CD14-positive monocyte (primary cell): Measurements from ENCODE around the gene KLHDC10. TPM values are rescaled to one million over a fixed set of nuclear protein-coding genes. Genes with fewer than 3 reads are reported as not detected.

Source experiments
- DNase-seq, 3 donors: peaks; one replicate each; pipeline ENCODE4 v3.0.0-alpha.2; 2011 to 2022
- H2AFZ ChIP-seq: 2 replicates; pipeline ENCODE4 v1.6.0; 2012; ENCODE audit warnings: mild to moderate bottlenecking, low read depth, low read length, inconsistent platforms; ENCODE audit not compliant: insufficient read depth, poor library complexity, severe bottlenecking
- H3K27ac ChIP-seq, 2 donors: 1 replicate in 1 of 2; 2 replicates in 1 of 2; pipeline ENCODE4 v1.5.1; 2012 to 2013; ENCODE audit warnings: low read length in 2 of 2, control low read depth in 1 of 2, inconsistent platforms in 1 of 2, low read depth in 1 of 2, mild to moderate bottlenecking in 1 of 2
- H3K27me3 ChIP-seq, 2 donors: one replicate each; pipeline versions ENCODE4 v1.6.0 to v1.6.1; 2011 to 2013; ENCODE audit warnings: low read length in 2 of 2; ENCODE audit not compliant: control insufficient read depth in 2 of 2, insufficient read depth in 2 of 2
- H3K36me3 ChIP-seq, 2 donors: replicated peaks in 1 of 2; 1 replicate in 1 of 2; 2 replicates in 1 of 2; pipeline versions ENCODE4 v1.5.1 to v1.6.1; 2012 to 2013; ENCODE audit warnings: low read length in 2 of 2, control low read depth in 1 of 2, inconsistent platforms in 1 of 2, mild to moderate bottlenecking in 1 of 2; ENCODE audit not compliant: insufficient read depth in 2 of 2, control insufficient read depth in 1 of 2
- H3K4me1 ChIP-seq, 2 donors: 1 replicate in 1 of 2; 2 replicates in 1 of 2; pipeline versions ENCODE4 v1.5.1 to v1.6.1; 2012 to 2013; ENCODE audit warnings: low read length in 2 of 2, control low read depth in 1 of 2, inconsistent platforms in 1 of 2, mild to moderate bottlenecking in 1 of 2, moderate library complexity in 1 of 2; ENCODE audit not compliant: insufficient read depth in 2 of 2, control insufficient read depth in 1 of 2
- H3K4me2 ChIP-seq: replicated peaks from 2 replicates; pipeline ENCODE3; 2012; ENCODE audit warnings: low read length, moderate library complexity, mild to moderate bottlenecking; ENCODE audit not compliant: poor library complexity, severe bottlenecking; ENCODE audit errors: extremely low read depth
- H3K4me3 ChIP-seq, 3 experiments: fragments of 200-600 bp in 1 of 3; sonication (generic) in 1 of 3; replicated peaks in 1 of 3; 1 replicate in 2 of 3; 2 replicates in 1 of 3; pipeline ENCODE4 v1.5.1; 2011 to 2013; ENCODE audit warnings: low read length in 3 of 3, mild to moderate bottlenecking in 3 of 3, control low read depth in 2 of 3, low read depth in 2 of 3, inconsistent platforms in 1 of 3, moderate library complexity in 1 of 3
- H3K79me2 ChIP-seq: 2 replicates; pipeline ENCODE4 v1.6.0; 2012; ENCODE audit warnings: mild to moderate bottlenecking, control low read depth, inconsistent platforms, low read length, moderate library complexity; ENCODE audit not compliant: insufficient read depth
- H3K9ac ChIP-seq: 2 replicates; pipeline ENCODE4 v1.6.0; 2017; ENCODE audit warnings: low read length, mild to moderate bottlenecking; ENCODE audit not compliant: insufficient read depth, poor library complexity, severe bottlenecking
- H3K9me3 ChIP-seq, 2 donors: replicated peaks in 1 of 2; 1 replicate in 1 of 2; 2 replicates in 1 of 2; pipeline versions ENCODE4 v1.5.1 to v1.6.1; 2012 to 2013; ENCODE audit warnings: low read length in 2 of 2, control low read depth in 1 of 2; ENCODE audit not compliant: control insufficient read depth in 1 of 2, insufficient read depth in 1 of 2
- H4K20me1 ChIP-seq: 2 replicates; pipeline ENCODE4 v1.6.0; 2012; ENCODE audit warnings: mild to moderate bottlenecking, low read length, control low read depth, moderate library complexity; ENCODE audit not compliant: insufficient read depth
- H3K27ac Mint-ChIP-seq, 7 donors: one replicate each; pipeline ENCODE4 v1.8.0; 2020; ENCODE audit warnings: mild to moderate bottlenecking in 7 of 7, mixed read lengths in 7 of 7, moderate library complexity in 6 of 7, inconsistent platforms in 2 of 7
- H3K27me3 Mint-ChIP-seq, 3 donors: one replicate each; pipeline ENCODE4 v1.8.0; 2021 to 2022; ENCODE audit warnings: low read depth in 3 of 3, mild to moderate bottlenecking in 3 of 3, mixed read lengths in 3 of 3, moderate library complexity in 3 of 3, inconsistent platforms in 1 of 3
- H3K36me3 Mint-ChIP-seq, 2 donors: one replicate each; pipeline ENCODE4 v1.8.0; 2020; ENCODE audit warnings: mixed read lengths in 2 of 2, inconsistent platforms in 1 of 2, mild to moderate bottlenecking in 1 of 2
- H3K4me1 Mint-ChIP-seq: one replicate; pipeline ENCODE4 v1.8.0; 2020; ENCODE audit warnings: mild to moderate bottlenecking, mixed read lengths
- H3K4me3 Mint-ChIP-seq, 2 donors: one replicate each; pipeline ENCODE4 v1.8.0; 2020; ENCODE audit warnings: mild to moderate bottlenecking in 2 of 2, mixed read lengths in 2 of 2, moderate library complexity in 1 of 2
- H3K9me3 Mint-ChIP-seq, 7 donors: one replicate each; pipeline ENCODE4 v1.8.0; 2020 to 2022; ENCODE audit warnings: mixed read lengths in 7 of 7, mild to moderate bottlenecking in 6 of 7, moderate library complexity in 6 of 7, inconsistent platforms in 2 of 7
- CTCF ChIP-seq: fragments of 200-600 bp; IDR thresholded peaks from one replicate; pipeline ENCODE4 v1.8.0; 2022; ENCODE audit warnings: antibody characterized with exemption, mild to moderate bottlenecking
- WGBS: methylation state at CpG from one replicate; pipeline ENCODE4 v1.1.5; 2013; ENCODE audit warnings: missing lambda C conversion rate; ENCODE audit not compliant: insufficient coverage; 5-methylcytosine and 5-hydroxymethylcytosine counted together
- intact Hi-C, 2 donors: fragments of 100-400 bp; cut with micrococcal nuclease; formaldehyde crosslinking; loops; one replicate each; pipeline versions ENCODE4 v1.15.0 to v1.15.1; 2023
- polyA plus RNA-seq, 3 donors: library from polyadenylated mRNA; depleted of rRNA in 1 of 3; unstranded in 2 of 3; stranded (reverse) in 1 of 3; fragments of 300-500 nt in 2 of 3; fragments of >200 nt in 1 of 3; fragmentation: Illumina TruSeq in 2 of 3; gene quantifications; 1 replicate in 2 of 3; 2 replicates in 1 of 3; pipeline ENCODE4 v1.2.3, GENCODE V29; 2012 to 2021

The KLHDC10 gene
- polyA plus RNA-seq, 3 donors: 1.1 to 13.9 (median 2.9) TPM

GRCh38 chr7:130143334-130143732, 73.0 kb downstream of the KLHDC10 start:
- H3K4me2 ChIP-seq: no peak overlapping the region
- peaks cover 0 to 2% (median 0%) of the 10 kb centered on the region in 7 donors for H3K9me3 Mint-ChIP-seq
- no peak overlapping the region for H3K4me3 ChIP-seq
- peaks cover 8% of the 10 kb centered on the region for H3K4me1 Mint-ChIP-seq
- H3K9me3 ChIP-seq: no peaks in the 10 kb centered on the region
- no peak overlapping the region for H3K4me3 Mint-ChIP-seq
- no peak overlapping the region for H3K27ac Mint-ChIP-seq
- DNase-seq: no peak
- H3K27ac ChIP-seq: no peak overlapping the region
- no peak overlapping the region for H3K9ac ChIP-seq
- peaks cover 1 to 6% (median 5%) of the 10 kb centered on the region in 3 donors for H3K27me3 Mint-ChIP-seq
- intact Hi-C loops: no loop called here
- H4K20me1 ChIP-seq: no peaks in the 10 kb centered on the region
- no peaks in the 10 kb centered on the region for H3K36me3 ChIP-seq
- H2AFZ ChIP-seq: no peak overlapping the region
- peaks cover 10 to 12% of the 10 kb centered on the region in 2 donors for H3K4me1 ChIP-seq
- TF ChIP-seq CTCF: no peak
- no peaks in the 10 kb centered on the region for H3K27me3 ChIP-seq
- H3K79me2 ChIP-seq: no peaks in the 10 kb centered on the region
- H3K36me3 Mint-ChIP-seq: peaks cover 18% of the 10 kb centered on the region in 2 donors
- WGBS: 97% methylated on average over 3 of the region's 5 CpGs

- no peak overlapping the region for H3K4me3 Mint-ChIP-seq
- no peak overlapping the region for H3K27ac Mint-ChIP-seq
- Histone ChIP-seq H3K27me3 (no peaks in the 10 kb centered on the region), H2AFZ (no peak overlapping the region), H3K4me3 (no peak overlapping the region), H3K4me2 (no peak overlapping the region), H3K79me2 (no peaks in the 10 kb centered on the region), H4K20me1 (no peaks in the 10 kb centered on the region), H3K36me3 (no peaks in the 10 kb centered on the region), H3K4me1 (peaks cover 10 to 12% of the 10 kb centered on the region in 2 donors), H3K9me3 (no peaks in the 10 kb centered on the region), H3K9ac (no peak overlapping the region), H3K27ac (no peak overlapping the region)
- no peak for DNase-seq
- peaks cover 0 to 2% (median 0%) of the 10 kb centered on the region in 7 donors for H3K9me3 Mint-ChIP-seq
- H3K4me1 Mint-ChIP-seq: peaks cover 8% of the 10 kb centered on the region
- no CpG with 5 or more reads among the region's 3 CpGs for WGBS
- H3K27me3 Mint-ChIP-seq: peaks cover 1 to 6% (median 5%) of the 10 kb centered on the region in 3 donors
- intact Hi-C loops: no loop called here
- no peak for TF ChIP-seq CTCF
- H3K36me3 Mint-ChIP-seq: peaks cover 13 to 15% of the 10 kb centered on the region in 2 donors
These were observed 73.6 kb downstream of the KLHDC10 start for GRCh38 chr7:130143986-130144311.
